Neural cell (in vitro differentiated cells): ENCODE data around the gene LMO2.

Experiments used
- EP300 ChIP-seq: fragments of 450-650 bp; conservative IDR thresholded peaks from 2 replicates; pipeline ENCODE4 v1.6.1; 2014; ENCODE audit warnings: antibody characterized with exemption, mild to moderate bottlenecking, moderate library complexity; ENCODE audit not compliant: poor library complexity, severe bottlenecking
- EZH2 ChIP-seq: fragments of 200-600, 300-800 bp; shearing (Covaris generic), sonication (generic); IDR thresholded peaks from 2 replicates; pipeline ENCODE4 v1.6.1; 2014; ENCODE audit warnings: antibody characterized with exemption, low read length, borderline replicate concordance, mild to moderate bottlenecking; ENCODE audit not compliant: insufficient read depth, poor library complexity, severe bottlenecking
- MXI1 ChIP-seq: fragments of 450-650 bp; conservative IDR thresholded peaks from 2 replicates; pipeline ENCODE4 v1.6.1; 2014; ENCODE audit warnings: antibody characterized with exemption, mild to moderate bottlenecking; ENCODE audit not compliant: poor library complexity, severe bottlenecking
- POLR2AphosphoS5 ChIP-seq: IDR thresholded peaks from 2 replicates; pipeline ENCODE4 v1.6.1; 2012
- RAD21 ChIP-seq: fragments of 450-650 bp; conservative IDR thresholded peaks from 2 replicates; pipeline ENCODE4 v1.6.1; 2014; ENCODE audit warnings: antibody characterized with exemption, mild to moderate bottlenecking, moderate library complexity
- TAF1 ChIP-seq: IDR thresholded peaks from 2 replicates; pipeline ENCODE4 v1.6.1; 2012; ENCODE audit warnings: low read depth
- TF ChIP-seq, protein P1 (sequence below): fragments of 450-650 bp; IDR thresholded peaks from 2 replicates; pipeline ENCODE4 v1.5.1; 2014; ENCODE audit warnings: antibody characterized with exemption, mild to moderate bottlenecking, moderate library complexity; ENCODE audit not compliant: poor library complexity, severe bottlenecking
- TF ChIP-seq, protein P2 (sequence below): IDR thresholded peaks from 2 replicates; pipeline ENCODE4 v1.6.1; 2012; ENCODE audit warnings: borderline replicate concordance

DNA sequence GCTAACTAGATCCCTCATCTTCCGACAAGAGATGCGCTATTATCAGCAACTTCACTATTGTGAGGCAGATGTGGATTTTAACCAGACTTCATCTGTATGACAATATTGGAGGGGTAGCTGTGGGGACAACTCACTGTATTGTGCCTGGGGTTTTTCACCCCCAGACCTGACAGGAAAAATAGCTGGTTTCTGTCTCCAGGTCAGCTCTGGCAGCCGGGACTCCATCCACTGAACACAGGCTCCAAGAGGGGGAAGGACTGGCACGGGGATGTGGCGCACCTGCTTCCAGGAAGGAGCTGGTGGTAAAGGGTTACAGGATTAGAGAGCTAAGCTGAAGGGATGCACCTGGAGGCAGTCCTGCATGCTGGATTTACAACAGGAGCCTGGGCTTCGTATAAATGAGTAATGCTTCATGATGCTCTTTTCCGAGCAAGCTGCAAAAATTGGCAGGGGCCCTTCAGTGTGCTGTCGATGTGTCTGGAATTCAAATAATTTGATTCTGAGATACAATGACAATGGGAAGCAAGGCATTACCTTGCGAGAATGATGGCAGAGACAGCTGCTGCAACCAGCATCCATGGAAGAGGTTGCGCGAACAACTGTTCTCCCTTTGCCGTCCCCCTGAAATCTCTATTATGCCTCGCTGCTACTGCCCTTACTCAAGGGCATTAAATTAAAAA, 49.5 kb downstream of the LMO2 start:
- TF ChIP-seq, protein P1, sequence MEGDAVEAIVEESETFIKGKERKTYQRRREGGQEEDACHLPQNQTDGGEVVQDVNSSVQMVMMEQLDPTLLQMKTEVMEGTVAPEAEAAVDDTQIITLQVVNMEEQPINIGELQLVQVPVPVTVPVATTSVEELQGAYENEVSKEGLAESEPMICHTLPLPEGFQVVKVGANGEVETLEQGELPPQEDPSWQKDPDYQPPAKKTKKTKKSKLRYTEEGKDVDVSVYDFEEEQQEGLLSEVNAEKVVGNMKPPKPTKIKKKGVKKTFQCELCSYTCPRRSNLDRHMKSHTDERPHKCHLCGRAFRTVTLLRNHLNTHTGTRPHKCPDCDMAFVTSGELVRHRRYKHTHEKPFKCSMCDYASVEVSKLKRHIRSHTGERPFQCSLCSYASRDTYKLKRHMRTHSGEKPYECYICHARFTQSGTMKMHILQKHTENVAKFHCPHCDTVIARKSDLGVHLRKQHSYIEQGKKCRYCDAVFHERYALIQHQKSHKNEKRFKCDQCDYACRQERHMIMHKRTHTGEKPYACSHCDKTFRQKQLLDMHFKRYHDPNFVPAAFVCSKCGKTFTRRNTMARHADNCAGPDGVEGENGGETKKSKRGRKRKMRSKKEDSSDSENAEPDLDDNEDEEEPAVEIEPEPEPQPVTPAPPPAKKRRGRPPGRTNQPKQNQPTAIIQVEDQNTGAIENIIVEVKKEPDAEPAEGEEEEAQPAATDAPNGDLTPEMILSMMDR = no peak
- TF ChIP-seq EZH2 = no peak
- TF ChIP-seq EP300 = no peak
- TF ChIP-seq MXI1 = no peak
- no peak for TF ChIP-seq POLR2AphosphoS5
- no peak for TF ChIP-seq RAD21
- TF ChIP-seq, protein P2, sequence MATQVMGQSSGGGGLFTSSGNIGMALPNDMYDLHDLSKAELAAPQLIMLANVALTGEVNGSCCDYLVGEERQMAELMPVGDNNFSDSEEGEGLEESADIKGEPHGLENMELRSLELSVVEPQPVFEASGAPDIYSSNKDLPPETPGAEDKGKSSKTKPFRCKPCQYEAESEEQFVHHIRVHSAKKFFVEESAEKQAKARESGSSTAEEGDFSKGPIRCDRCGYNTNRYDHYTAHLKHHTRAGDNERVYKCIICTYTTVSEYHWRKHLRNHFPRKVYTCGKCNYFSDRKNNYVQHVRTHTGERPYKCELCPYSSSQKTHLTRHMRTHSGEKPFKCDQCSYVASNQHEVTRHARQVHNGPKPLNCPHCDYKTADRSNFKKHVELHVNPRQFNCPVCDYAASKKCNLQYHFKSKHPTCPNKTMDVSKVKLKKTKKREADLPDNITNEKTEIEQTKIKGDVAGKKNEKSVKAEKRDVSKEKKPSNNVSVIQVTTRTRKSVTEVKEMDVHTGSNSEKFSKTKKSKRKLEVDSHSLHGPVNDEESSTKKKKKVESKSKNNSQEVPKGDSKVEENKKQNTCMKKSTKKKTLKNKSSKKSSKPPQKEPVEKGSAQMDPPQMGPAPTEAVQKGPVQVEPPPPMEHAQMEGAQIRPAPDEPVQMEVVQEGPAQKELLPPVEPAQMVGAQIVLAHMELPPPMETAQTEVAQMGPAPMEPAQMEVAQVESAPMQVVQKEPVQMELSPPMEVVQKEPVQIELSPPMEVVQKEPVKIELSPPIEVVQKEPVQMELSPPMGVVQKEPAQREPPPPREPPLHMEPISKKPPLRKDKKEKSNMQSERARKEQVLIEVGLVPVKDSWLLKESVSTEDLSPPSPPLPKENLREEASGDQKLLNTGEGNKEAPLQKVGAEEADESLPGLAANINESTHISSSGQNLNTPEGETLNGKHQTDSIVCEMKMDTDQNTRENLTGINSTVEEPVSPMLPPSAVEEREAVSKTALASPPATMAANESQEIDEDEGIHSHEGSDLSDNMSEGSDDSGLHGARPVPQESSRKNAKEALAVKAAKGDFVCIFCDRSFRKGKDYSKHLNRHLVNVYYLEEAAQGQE = no peak
- no peak for TF ChIP-seq TAF1
